Posterior cingulate gyrus (tissue), 11 donors: ENCODE results near the gene RGS8.
A peak's percentile ranks its signal among the peaks of the same experiment; 100 is the strongest.

Experiments used
- DNase-seq, 10 donors: peaks; one replicate each; pipeline versions ENCODE4 v3.0.0 to v3.0.0-alpha.2; 2020 to 2021; ENCODE audit warnings: mixed read lengths in 3 of 10
- intact Hi-C: fragments of 100-400 bp; cut with DNase I; formaldehyde crosslinking; loops from one replicate; pipeline ENCODE4 v1.15.1; 2023

The RGS8 gene

DNA sequence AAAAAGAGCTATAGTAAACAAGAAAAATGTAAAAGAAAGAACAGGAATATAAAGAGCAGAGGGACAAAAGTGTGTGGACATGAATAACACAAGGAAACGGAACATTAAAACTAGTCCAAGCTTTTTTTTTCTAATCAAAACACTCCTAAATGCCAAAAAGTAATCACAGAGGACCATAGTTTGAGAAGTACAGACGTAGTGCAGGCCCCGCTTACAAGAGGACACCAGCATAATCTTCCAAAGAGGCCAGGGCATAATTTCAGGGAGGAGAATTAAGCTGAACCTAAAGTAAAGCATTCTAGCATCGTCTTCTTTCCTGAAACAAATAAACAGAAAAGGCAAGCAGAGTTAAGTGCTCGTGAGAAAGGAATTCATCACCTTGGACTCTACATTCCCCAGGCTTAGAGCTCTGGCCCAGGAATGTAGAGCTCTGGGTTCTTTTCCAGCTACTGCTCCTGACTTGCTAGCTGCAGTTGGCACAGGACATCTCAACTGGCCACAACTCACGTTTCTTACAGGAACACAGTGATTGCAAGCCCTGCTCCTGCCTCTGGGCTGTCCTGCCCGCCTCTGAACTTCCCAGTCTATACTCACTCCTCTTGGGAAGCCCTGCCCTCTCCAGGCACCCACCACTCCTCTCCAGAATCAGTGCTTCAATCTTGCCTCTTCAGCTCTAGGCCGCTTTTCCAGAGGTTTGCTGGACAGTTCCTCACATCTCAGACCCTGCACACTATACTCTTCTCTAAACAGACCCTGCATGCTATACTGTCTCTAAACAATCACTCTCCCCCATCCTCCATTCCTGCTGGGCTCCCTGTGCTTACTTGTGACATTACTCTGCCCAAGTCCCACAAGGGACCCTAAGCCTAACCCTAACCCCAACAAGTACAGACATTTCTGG, 9.8 kb downstream of the RGS8 start:
- no peak for DNase-seq
- intact Hi-C loops = no loop called here

DNA sequence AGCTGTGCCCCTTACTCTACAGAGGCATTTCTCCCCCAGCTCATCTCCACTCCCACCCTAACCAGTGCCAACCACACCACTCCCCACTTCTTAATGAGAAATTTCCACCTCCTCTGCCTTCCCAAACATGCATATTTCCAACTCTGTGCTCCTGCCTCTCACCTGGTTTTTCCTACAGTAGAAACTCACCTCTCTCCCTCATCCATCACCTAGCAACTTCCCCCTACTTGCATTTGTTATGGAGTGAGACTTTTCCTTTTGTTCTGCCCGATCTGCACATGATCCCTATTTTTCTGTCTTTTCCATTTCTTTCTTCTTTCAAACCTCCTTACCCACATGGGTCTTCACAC, 11.9 kb downstream of the RGS8 start:
- intact Hi-C loops = no loop called here
- DNase-seq = no peak

DNA sequence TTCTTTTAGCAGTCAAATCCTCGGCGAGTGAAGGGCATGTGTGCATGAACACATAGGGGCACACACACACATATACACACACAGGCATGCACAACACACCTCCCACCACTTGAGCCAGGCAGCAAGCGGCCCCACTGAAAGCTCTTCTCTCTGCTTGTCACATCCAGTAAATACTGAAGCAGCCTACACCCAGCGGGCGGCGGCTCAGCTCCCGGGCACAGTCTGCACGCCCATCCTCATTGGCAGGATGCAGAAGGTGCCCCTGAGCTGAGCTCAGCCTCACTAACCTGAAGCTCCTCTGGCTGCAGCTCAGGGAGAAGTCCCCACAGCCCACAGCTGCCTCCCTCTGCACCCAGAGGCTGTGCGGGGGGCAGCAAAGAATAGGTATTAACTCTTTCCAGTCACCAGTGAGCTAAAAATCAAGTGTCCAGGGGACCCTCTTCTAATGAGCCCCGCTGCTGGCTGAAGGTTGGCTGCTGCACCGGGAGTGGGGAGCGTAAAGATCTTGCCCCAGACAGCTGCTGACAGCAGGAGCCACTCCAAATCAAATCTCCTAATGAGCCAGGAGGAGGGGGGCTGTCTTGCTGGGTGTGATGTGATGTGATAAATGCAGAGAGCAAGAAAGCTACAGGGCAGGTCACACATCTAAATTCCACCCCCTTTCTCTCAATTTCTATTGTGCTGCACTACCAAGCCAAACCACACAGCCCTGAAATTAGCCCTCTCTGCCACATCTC, 12.5 kb downstream of the RGS8 start:
- intact Hi-C loops = no loop called here
- DNase-seq = peak in 7 of 10 donors; percentile 13 to 92 (median 51)

DNA sequence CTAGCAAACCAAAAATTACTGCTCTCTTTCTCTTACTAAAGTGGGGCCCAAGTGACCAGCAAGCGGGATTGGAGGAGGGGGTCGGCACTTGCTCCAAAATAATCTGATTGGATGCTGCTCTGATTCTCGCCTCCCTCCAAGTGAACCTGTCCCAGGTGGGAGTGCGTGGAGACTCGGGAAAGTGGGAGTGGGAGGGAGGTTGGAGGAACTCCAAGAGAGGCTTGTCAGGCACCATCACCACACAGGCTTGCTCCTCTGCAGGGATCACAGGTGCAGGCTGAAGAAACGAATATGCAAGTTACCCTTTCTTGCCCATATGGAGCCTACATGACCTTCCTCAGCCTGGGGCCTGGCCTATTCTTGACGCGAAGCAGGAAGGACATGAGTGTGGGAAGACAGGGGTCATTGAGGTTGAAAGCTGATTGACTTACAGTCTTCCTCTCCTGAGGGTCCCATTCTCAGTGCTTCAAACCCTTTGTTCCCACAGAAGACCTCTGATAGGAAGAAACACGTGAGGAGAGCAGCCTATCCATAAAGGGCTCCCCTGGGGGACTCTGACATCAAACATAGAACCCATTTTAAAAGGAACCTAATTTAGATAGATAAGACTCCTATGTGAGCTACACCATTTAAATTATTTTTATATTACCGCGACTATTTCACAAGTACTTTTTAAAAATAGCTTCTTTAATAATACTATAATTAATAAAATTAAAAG, 14.2 kb downstream of the RGS8 start:
- intact Hi-C loops = no loop called here
- no peak for DNase-seq

DNA sequence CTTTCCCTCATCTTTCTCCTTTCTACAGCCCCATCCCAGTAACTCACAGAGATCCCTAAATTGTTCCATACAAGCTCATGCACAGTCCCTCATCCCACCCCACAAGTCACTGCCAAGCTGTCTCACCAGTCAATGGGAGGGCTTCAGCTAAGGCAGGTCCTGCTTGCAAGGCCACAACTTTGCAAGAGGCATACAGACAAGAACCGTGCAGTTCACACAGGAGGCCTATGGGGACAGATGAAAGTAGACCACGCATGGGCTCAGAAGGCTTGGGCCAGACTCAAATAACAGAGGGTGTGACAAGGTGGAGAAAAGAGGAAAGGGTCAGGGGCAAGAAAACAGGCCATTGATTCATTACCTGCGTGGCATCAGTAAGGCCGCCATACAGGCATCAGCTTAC, 15.1 kb downstream of the RGS8 start:
- intact Hi-C loops = no loop called here
- no peak for DNase-seq

DNA sequence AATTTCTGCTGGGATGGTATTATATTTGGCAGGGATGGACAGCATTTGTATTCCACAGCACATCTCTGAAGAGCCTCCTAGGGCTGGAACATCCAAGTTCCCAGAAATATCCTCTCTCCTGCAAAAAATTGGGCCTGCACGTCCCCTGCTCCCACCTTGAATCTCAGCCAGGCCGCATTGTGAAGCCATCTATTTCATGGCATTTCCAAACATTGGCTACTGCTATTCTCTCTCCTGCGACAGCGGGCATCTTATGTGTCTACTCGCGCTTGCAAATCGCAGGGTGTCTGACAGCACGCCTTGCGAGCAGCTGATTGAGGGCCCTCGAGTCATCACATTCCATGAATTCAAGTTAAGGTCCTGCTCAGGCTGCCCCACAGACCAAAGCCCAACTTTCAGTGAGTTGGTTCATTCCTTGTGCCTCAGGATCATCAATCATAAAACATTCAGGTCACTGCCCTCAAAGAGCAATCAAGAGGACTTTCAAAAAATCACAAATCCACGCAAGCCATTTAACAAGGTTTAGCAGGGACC, 15.8 kb downstream of the RGS8 start:
- DNase-seq = peak in 1 of 10 donors; percentile 17
- intact Hi-C loops = no loop called here

DNA sequence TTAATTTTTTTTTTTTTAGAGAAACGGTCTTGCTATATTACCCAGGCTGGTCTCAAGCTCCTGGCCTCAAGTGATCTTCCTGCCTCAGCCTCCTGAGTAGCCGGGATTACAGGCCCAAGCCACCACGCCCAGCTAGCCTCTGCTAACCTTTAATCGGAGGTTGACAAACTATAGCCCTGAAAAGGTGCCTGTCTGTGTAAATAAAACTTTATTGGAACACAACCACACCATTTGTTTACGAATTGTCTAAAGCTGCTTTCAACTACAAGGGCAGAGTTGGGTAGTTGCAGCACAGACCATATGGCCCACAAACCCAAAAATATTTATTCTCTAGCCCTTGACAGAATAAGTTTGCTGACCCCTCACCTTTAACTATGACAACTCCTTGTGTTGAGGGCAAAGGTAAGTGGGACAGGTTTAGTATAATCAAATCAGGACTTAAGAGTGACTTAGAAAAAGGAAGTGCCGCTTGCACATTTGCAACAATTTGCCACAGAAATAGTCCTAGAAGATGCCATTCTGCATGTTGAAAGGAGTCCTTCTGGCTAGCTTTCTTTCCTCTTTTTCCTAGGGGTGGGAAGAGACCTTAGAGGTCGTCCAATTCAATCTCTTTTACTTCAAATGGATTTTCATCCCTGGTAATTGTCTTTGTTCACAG, 16.4 kb downstream of the RGS8 start:
- intact Hi-C loops = no loop called here
- DNase-seq = no peak

DNA sequence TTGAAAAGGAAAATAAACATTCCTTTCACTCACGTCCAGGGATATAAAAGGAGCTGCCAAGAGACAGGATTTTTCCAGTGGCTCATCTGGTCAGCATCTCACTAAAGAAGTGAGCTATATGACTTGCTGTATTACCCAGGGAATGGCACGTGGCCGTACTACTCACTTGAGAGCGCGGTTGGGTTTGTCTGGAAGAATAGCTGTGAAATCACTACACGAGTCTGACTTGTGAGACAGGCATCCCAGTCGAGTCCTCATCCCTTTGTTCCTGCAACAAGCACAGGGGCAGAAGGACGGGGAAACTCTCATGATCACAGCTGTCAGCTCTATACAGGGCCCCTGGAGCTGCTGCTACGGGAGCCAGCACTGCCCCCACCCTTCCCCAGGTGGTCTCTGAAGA, 17.7 kb downstream of the RGS8 start:
- no peak for DNase-seq
- intact Hi-C loops = no loop called here

DNA sequence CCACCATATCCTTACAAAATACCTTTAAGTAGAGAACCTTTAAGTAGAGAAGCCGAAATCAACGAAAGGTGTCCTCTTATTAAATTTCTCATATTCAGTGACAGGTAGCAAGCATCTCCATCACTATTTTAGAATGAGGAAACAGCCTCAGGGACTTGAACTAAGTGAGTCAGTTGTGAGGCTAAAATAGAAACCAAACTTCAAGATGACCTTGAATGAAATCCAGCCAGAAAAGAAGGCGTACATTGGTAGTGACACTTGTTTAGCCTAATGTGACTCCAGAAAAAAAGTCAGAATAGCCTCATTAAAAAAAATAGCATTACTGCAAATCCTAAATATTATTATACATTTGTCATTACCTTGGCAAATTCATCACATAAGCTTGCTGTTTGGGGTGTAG, 20.1 kb downstream of the RGS8 start:
- no peak for DNase-seq
- intact Hi-C loops = no loop called here

DNA sequence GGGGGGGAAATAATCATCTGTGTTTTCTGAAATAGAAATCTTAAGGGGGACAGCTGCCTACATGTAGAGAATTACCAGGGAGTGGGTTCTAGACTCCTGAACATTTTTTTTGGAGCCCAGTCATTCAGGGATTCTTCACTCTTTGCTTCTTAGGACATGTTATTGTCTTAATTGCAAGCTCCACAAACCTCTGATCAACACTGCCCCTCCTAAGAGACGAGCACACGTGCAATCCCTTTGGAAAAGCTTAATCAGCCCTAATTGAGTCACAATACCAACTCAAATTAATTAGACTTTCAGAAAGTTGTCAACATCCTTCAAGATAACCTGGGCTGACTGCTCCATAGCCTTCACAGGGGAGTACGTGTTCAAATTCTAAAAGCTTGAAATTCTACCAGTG, 21.4 kb downstream of the RGS8 start:
- intact Hi-C loops = no loop called here
- DNase-seq = no peak

DNA sequence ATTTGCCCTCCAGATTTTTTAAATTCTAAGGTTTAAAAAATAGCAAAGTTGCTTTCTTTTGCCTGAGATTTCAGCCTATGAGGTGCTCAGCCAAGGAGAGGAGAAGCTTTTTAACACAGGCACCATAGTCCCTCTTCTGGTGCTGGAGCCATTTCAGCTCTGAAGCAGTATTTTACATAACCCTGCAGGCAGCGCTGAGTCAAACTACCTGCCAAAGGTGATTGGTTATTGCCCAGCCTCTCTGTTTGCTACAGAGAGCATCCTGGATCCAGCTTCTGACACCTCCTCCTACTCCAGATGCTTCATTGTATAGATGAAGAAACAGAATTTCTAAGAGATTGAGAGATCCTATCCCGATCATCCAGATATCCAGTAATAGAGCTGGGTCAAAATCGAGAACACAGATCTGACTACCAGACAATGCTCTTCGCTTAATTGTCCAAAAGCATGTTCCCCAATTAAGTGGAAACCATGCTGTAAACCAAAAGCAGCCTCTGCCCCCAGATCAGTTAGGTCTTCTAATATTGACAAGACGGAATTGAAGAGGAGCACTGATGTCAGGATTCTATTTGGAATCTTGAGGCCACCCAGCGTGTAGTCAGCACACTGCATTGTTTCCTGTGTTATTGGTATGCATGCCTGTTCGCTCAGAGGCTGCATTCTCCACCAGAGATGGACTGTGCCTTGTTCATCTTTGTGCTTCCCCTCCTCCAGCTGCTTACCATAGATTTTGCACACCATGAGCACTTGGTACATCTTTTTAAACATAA, 22.1 kb downstream of the RGS8 start:
- DNase-seq = no peak
- intact Hi-C loops = no loop called here

DNA sequence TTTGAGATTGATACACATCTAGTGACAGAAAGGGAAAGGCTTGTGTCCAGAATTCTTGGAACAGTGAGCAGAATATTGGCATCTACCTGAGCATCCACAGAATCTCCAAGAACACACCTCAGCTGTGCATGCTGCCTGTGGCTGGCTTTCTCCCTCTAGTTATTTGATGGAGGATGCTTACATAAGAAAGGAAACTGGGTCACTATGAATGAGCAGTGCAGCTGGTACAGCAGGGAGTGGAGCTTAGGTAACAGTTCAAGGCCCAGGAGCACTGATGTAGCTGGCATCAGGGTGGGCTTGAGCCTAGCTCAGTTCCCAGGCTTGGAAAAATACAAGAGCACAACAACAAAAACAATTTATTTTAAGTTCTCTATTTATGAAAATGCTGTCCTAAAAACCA, 26.3 kb downstream of the RGS8 start:
- DNase-seq = no peak
- intact Hi-C loops = no loop called here

DNA sequence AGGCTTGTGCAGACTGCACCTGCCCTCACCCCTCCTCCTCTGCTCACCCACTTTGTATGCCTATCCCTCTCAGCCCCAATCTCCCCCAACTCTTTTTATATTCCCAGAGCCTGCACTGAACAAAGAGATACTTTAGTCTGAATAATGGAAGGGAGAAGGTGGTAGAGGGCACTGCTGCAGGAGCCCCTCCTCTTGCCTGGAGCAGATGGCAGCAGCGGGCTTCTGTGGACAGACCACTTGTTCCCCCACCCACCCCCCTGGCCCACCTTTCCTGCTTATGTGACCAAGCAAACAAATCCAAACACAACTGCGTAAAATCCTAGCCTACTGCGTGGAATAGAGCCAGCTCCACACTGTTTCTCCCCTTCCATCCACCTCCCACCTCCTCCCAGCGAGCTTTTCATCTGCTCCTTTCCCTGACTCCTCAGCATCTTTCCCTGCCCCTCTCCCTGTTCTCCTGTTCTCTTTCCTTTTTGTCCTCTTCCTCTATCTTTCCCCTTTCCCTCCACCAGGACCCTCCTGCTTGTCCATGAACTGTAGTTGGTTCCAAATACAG, 27.5 kb downstream of the RGS8 start:
- DNase-seq = no peak
- intact Hi-C loops = no loop called here

DNA sequence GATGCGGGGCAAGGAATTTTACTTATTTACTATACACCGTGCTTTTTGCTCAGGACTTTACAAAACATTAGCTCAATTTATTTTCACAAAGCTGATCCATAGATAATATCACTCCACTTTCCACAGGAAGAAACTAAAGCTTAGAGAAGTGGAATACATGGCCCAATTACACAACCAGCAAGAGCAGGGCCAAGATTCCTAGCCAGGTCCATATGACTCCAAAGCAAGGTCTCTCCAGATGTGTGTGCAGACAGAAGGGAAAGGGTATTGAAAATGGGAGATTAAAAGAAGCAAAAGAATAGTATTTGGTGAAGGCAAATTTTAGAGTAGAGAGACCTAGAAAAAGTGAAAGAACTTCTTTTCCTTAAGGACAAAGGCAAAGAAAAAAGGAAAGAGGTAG, 30.4 kb downstream of the RGS8 start:
- intact Hi-C loops = no loop called here
- DNase-seq = no peak

DNA sequence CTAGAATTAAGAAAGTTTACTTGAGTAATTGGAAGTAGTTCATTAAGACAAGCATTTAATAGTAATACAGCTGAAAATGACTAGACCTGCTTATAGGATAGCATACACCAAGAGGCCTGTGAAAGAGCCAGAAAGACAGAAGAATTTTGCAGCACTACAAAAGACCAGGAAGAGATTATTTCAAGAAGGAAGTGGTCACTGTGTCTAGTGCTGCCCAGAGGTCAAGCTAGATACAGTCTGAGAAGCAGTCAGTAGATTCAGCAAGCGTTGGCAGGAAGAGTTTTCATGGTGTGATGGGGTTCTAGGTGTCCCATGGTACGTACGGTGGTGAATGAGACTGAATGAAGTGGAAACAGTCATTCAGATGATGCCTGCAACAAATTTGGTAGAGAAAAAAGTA, 31.5 kb downstream of the RGS8 start:
- intact Hi-C loops = no loop called here
- no peak for DNase-seq

DNA sequence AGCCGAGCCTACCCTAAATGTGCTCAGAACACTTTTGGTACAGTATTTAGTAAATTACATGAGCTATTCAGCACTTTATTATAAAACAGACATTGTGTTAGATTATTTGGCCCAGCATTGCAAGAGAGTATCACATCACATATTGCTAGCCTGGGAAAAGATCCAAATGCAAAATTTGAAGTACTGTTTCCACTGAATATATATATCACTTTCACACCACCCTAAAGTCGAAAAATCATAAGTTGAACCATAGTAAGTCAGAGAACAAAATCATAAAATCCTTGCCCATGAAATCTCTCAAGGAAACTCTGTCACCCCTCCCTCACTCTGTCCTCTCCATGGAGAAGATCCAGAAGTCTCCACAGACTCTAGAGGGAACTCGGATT, 33.1 kb downstream of the RGS8 start:
- DNase-seq = no peak
- intact Hi-C loops = no loop called here

DNA sequence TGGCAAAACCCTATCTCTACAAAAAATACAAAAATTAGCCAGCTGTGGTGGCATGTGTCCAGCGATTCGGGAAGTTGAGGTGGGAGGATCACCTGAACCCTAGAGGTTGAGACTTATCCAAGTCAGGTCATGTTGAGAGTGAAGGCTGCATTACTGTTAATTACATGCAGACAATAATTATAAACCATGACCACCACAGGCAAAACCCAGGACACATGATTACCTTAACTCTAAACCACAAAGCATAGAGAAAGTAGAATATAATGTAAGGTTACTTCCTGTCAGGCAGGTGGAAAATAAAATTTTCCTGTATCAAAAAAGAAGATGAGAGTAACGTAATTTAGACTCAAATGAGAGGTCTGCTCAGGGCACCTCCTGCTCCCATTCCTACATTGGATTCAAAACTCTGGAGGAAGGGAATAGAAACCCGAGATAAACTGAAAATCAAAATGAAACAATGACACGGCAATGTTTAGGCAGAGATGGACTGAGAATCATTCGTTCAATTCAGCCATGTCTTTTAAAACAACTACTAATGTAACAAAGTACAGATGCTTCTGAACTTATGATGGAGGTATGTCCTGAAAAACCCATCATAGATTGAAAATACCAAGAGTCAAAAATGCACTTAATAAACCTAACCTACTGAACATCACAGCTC, 33.6 kb downstream of the RGS8 start:
- intact Hi-C loops = no loop called here
- DNase-seq = no peak

DNA sequence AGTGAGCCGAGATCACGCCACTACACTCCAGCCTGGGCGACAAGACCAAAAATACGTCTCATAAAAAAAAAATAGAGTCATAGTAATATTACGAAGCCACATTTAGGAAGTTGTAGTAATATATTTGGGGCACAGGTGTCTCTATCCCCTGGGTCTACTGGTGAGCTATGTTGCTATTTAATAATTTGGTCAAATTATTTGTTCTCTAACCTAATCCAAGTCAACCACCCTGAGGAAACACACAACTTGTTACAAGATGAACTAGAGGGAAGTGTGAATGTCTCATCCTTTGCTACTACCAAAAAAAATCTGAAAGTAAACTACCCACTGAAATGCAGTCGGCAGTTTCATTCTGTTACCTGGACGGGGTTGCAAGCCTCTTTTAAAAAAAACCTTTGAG, 35.3 kb downstream of the RGS8 start:
- no peak for DNase-seq
- intact Hi-C loops = no loop called here

DNA sequence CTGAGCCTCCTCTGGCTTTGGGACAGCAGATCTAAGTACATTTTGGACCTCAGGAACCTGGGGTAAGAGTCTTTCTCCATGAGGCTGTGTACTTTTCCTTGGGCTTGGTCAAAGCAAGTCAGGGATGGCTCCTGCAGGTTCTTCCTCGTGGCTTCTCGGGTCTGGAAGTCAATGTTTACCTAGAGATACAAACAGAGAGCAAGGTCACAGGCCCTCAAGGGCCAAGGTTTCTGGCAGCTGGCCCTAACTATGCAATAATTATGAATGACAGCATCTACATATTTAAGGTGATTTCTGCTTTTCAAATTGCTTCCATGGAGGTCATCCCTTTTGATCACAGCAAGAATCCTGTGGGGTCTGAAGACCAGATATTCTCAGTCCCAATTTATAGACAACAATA, 37.6 kb downstream of the RGS8 start:
- no peak for DNase-seq
- intact Hi-C loops = no loop called here
